ENCODE measurements around the gene MVB12A. TPM values are rescaled to one million over a fixed set of nuclear protein-coding genes. Genes with fewer than 3 reads are reported as not detected.

Gene MVB12A
- total and polyA plus RNA-seq, 9 of the 15 experiments (the other 6 are each of a cell fraction or from before 2014, with no cell fraction given) = 1.2 to 46.2 (median 22.4) TPM

- TF ChIP-seq MLLT1 (IDR thresholded peaks at IDR 0.05) (no peak), TCFL5 (CRISPR knock-in tag; conservative IDR thresholded peaks at IDR 0.05) (no peak), HNRNPH1 (optimal IDR thresholded peaks at IDR 0.05; ENCODE audit: low read depth, low read length) (no peak), ZNF445 (CRISPR knock-in tag; IDR thresholded peaks at IDR 0.05; ENCODE audit: low read depth) (no peak), REST (IDR thresholded peaks at IDR 0.05; ENCODE audit: borderline replicate concordance) (no peak), REST (CRISPR knock-in tag; IDR thresholded peaks at IDR 0.05; ENCODE audit: low read depth) (no peak), ZNF75A (CRISPR knock-in tag; IDR thresholded peaks at IDR 0.05) (no peak), ERF (CRISPR knock-in tag; IDR thresholded peaks at IDR 0.05) (no peak), POLR2A (conservative IDR thresholded peaks at IDR 0.05) (no peak; the same call in 1 of the 2 replicates), ZBTB12 (CRISPR knock-in tag; IDR thresholded peaks at IDR 0.05) (no peak), ZNF76 (CRISPR knock-in tag; IDR thresholded peaks at IDR 0.05; ENCODE audit: borderline replicate concordance) (no peak), CEBPG (CRISPR knock-in tag; IDR thresholded peaks at IDR 0.05) (no peak), CEBPG (tag; conservative IDR thresholded peaks at IDR 0.05 in 1 of 2, IDR thresholded peaks at IDR 0.05 in 1 of 2) (no peak), ZNF263 (CRISPR knock-in tag; IDR thresholded peaks at IDR 0.05; ENCODE audit: borderline replicate concordance) (peak; percentile 62; the same call in 1 of the 2 replicates), ZBTB34 (CRISPR knock-in tag; IDR thresholded peaks at IDR 0.05) (no peak), E2F4 (CRISPR knock-in tag; IDR thresholded peaks at IDR 0.05; ENCODE audit: low read depth) (no peak), CC2D1A (IDR thresholded peaks at IDR 0.05) (no peak)
Measured at GRCh38 chr19:17469092-17469480, 49.2 kb downstream of the MVB12A start (continued).
